HG03442 (cell line): ENCODE measurements around the gene ITGAE.
A peak's percentile ranks its signal among the peaks of the same experiment; 100 is the strongest.
"Not testable (repeated sequence)": the region's sequence is repeated elsewhere in the genome, so short reads cannot be mapped to it uniquely, and the experiment has no call there.

Source experiments
- ATAC-seq: cut with Tn5 transposase; IDR thresholded peaks from one replicate; pipeline ENCODE4 v1.9.1; 2021; ENCODE audit warnings: mild to moderate bottlenecking, moderate library complexity; ENCODE audit not compliant: unreplicated experiment

ITGAE gene, protein sequence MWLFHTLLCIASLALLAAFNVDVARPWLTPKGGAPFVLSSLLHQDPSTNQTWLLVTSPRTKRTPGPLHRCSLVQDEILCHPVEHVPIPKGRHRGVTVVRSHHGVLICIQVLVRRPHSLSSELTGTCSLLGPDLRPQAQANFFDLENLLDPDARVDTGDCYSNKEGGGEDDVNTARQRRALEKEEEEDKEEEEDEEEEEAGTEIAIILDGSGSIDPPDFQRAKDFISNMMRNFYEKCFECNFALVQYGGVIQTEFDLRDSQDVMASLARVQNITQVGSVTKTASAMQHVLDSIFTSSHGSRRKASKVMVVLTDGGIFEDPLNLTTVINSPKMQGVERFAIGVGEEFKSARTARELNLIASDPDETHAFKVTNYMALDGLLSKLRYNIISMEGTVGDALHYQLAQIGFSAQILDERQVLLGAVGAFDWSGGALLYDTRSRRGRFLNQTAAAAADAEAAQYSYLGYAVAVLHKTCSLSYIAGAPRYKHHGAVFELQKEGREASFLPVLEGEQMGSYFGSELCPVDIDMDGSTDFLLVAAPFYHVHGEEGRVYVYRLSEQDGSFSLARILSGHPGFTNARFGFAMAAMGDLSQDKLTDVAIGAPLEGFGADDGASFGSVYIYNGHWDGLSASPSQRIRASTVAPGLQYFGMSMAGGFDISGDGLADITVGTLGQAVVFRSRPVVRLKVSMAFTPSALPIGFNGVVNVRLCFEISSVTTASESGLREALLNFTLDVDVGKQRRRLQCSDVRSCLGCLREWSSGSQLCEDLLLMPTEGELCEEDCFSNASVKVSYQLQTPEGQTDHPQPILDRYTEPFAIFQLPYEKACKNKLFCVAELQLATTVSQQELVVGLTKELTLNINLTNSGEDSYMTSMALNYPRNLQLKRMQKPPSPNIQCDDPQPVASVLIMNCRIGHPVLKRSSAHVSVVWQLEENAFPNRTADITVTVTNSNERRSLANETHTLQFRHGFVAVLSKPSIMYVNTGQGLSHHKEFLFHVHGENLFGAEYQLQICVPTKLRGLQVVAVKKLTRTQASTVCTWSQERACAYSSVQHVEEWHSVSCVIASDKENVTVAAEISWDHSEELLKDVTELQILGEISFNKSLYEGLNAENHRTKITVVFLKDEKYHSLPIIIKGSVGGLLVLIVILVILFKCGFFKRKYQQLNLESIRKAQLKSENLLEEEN

DNA sequence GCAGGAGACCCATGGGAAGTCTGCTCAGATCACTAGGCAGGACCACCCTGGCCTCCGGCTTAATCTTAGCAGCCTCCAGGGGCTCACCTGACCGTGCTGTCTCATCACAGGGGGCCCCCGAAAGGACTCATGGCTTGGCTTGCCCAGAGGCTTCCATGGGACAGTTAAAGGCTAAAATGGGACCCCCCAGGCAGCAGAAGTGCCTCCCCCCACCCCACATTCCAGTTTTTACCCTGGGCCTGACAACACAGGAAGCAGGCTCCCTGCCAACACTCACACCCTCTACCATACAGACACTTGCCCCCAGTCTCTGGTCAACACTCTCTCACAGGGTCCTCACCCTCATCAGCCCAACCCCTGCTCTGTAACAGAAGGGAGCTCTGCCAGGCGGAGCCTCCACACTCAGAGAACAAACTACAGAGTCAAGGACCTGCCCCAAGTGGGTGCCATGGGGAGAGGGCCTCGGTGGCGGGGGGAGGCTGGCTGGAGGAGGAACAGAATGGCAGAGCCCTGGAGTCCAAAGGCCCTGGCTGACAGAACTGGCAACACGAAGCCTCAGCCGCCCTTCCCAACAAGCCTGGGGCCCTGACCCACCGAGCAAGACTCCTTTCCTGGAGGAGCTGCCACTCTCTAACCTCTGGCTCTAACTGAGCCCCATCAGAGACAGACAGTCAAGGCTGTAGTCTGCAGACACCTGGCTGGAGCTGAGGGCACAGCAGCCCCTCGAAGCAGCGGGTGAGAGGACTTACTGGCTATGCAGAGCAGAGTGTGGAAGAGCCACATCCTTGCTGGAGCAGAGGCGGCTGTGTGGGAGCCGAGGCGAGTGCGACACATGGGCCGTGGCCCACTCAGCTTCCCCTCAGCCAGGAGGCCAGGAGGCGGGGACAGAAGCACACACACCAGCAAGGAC is at the start of gene ITGAE:
TSS of gene ITGAE (minus strand) at position 827 of the 910 bp plus-strand sequence. CDS start at position 783, 44 bp downstream.
- ATAC-seq, result no peak

DNA sequence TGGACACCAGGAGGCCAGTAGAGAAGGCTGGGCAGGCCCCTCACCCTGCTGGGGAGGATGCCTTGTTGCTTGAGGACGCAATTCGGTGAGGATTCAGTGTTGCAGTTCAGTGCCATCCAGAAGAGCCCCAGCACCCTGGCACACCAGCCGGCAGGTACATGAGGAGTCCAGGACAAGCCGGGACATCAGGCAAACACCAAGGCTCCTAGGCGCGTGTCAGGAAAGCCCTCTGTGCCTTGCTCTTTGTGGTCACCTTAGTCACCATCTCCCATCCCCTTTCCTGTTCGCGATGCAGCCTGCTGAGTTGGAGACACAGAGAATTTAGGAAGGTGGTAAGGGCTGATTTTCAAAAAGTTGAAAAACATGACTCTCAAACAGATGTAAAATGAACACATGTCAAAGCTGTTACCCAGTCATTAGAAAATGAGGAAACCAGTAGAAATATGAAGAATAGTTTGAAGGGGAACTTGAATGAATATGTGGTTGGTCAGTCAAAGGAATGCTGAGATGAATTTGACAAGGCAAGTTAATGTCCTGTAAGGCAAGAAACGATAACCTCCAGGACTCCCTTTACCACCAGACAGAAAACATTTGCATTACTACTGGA is 47.3 kb upstream of the ITGAE start:
- no peak for ATAC-seq

DNA sequence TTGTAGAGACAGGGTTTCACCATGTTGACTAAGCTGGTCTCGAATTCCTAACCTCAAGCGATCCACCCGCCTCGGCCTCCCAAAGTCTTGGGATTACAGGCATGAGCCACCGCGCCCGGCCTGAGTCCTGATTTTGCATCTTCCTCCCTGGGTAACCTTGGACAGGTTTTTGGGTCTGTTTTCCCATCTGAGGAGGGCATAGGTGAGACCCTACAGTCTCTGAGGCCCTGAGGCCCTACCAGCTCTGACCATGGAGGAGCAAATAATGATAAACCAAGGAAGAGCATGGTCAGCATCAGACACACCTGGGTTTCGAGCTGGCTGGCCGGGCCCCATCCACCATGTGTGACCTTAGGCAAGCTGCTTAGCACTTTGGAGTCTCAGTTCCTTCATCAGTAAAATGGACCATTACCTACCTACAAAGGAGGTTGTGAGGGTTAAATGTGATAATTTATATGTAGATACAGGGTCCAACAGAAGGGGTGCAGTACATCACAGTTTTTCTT is 46.2 kb upstream of the ITGAE start:
- ATAC-seq, result no peak

DNA sequence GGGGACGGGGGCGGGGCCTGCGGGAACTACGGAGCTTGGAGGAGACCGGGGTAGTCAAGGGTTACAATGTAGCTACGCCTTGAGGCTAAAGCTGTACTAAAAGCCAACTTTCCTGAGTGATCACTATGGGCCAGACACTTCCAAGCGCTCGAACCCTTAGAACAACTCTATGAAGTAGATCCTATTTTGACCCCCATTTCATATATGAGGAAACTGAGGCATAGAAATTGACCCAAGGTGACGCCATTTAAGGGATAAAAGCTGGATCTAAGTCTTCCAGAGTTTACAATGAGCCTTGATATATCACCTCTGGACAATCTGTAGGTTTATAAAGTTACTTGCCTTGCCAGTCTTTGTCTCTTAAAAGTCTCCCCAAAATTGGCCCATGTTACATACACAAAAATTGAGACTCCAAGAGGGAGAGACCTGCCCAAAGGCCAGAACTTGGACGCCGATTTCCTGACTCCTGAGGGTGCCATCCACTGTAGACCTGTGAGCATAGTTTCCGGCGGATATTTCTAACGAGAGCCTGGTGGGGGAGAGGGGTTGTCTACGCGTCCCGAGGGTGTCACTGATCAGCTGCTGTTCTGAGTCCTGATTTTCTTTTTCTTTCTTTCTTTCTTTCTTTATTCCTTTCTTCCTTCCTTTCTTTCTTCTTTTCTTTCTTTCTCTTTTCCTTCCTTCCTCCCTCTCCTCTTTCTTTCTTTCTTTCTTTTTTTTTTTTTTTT is 45.6 kb upstream of the ITGAE start:
- ATAC-seq, result no peak

DNA sequence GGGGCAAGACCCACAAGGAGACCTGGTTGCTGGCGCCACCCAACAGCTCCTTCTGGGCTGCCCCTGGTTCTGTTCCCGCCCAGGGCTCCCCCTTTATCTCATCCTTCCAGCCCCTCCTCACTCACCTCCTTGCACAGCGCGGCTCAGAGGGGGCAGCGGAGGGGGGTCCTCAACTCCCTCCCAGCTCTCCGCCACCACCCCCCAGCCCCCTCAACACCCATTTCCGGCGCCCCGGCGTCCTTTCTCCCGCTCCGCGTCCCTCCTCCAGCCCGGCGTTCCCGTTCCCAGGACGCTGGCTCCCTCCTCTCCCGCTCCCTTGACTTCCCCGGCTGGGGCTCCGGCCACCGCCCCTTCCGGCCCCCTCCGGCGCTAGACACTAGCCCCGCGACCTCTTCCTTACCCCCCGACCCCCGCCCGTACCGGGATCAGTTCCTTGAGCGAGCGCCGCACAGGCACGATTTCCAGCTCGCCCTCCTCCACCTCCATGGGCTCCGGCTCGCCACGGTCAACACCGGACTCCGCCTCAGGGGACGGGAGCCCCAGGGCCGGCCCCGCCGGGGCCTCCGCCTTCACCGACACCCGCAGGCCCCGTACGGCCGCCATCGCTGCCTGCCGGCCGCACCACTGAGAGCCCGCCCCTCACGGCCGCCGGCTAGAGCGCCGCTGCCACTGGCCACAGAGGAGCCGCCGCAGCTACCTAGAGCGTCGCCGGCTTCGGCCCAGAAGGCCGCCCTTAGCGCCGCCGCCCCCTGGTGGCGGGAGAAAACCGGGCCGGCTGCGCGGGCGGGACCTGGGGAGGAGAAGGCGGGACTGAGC is 44.8 kb upstream of the ITGAE start, which contains the start of gene NCBP3:
TSS of gene NCBP3 (minus strand) at position 626 of the 816 bp plus-strand sequence. CDS start at position 603, 23 bp downstream.
- peak; percentile 92 for ATAC-seq

DNA sequence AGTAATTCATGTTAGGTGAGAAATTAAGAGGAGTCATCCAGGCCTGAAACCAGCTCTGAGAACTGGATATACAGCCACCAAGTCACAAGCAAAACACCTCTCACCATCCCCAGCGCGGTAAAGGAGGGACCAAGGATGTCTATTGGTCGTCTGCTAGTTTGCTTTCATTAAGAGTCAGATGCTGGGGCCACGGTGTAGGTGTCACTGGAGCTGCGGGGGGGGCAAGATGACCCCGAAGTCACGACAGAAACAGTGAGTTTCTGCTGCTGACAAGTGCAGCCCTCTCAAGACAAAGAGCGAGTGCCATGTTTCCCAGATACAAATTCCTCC is 44.3 kb upstream of the ITGAE start:
- ATAC-seq, result peak; percentile 12

DNA sequence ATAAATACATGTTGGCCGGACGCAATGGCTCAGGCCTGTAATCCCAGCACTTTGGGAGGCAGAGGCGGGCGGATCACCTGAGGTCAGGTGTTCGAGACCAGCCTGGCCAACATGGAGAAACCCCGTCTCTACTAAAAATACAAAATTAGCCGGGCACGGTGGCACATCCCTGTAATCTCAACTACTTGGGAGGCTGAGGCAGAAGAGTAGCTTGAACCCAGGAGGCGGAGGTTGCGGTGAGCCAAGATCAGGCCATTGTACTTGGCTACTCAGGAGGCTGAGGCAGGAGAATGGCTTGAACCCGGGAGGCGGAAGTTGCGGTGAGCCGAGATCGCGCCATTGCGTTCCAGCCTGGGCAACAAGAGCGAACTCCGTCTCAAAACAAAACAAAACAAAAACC is 43.6 kb upstream of the ITGAE start:
- ATAC-seq, result not testable (repeated sequence)

DNA sequence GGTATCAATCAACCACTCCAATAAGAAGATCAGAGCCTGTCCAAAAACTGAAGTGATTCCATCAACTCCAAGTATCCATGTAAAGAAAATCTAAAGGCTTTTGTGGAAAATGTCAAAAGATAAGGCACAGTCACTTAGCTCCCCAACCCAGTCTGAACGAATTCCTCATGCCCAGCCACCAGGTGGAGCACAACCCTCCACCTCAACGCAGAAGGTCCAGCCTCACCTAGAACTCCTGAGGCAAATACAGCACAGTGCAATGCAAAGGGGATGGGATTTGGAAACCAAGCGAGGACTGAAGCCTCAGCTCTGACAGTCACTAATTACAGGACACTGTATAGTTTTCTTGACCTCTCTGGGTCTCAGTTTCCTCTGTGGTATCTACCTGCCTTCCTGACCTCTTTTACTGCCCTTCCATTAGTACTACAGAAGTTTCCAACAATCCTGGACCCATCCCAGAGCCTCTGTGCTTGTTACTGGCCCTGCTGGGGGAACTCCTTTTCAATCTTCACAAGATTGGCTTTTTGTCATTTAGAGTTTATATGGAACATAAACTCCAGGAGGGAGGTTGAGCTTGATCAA is 43.0 kb upstream of the ITGAE start:
- ATAC-seq, result no peak

DNA sequence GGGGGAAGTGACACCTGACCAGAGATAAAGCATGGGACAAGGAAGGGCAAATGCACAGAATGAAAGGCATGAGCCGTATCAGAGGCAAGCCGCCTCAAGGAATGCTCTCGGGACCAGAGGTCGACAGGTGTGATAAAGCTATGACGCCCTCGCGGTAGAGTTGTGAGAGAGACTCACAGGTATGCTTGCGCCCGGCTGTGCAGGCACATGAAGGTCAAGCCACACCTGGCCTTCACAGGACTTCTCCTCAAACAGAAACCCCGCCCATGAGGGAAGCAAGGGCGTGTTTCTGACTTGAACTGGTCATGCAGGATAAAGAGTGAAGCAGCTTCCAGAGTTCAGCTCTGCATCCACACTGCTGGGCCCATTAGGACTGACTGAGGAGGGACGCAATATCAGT is 37.2 kb upstream of the ITGAE start:
- ATAC-seq, result no peak

DNA sequence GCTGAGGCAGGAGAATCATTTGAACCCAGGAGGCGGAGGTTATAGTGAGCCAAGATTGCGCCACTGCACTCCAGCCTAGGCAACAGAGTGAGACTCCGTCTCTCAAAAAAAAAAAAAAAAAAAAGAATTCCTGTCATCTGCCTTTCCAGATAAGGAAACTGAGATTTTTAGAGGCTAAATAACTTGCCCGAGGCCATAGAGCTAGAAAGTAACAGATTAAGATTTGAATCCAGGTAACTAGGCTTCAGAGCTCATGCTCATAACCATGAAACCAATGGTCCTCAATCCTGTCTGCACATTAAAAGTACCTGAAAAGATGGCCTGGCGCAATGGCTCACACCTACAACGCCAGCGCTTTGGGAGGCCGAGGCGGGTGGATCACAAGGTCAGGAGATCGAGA is 35.6 kb upstream of the ITGAE start:
- ATAC-seq, result no peak

DNA sequence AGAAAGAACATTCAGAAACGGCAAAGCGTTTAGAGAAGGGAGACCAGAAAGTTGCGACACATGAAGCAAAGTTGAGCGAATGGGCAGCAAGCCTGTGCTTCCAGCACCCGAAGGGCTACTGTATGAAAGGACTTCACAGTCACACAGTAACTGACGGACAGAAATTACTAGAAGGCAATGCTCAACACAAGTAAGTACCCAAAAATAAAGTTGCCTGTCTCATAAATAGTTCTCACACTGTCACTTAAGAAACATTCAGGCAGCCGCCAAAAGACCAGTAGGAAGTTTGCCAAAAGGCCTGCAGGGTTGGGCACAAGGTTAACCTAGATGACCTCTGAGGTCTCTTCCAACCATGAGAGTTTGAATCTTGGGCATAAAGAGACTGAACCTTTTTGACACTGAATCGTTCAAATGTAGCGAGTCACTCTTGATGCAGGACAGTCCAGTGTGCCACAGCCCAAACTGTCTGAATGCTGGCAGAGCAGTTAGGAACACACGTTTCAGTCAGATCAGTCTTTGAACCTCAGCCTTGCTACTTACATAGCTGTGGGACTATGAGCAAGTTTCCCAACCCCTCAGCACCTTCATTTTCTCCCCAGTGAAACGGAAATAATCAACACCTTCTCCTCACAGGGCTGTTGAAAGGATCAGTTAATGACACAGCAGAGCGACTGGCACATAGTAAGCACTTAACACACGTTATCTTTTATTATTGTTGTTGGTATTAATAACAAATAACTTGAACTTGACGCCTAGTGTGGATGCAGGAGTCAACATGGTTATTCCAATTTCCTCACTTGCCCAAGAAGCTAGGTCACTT is 34.6 kb upstream of the ITGAE start:
- ATAC-seq, result no peak

DNA sequence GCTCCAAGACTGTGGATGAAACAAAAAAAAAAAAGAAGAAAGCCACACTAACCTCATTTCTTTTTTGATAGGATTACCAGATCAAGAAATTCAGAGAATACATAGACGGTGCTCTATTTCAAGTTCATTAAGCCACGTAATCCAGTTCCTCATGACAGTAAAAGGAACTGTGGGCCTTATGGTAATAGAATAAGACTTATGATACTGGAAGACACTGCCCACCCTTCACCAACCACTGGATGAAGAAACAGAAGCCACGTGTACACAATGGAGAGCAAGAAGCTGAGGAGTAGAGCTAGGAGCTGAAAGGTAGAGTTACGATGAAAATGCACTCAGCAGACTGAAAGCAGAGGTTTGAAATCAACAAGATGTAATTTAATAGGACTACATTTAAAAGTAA is 33.8 kb upstream of the ITGAE start:
- ATAC-seq, result no peak

DNA sequence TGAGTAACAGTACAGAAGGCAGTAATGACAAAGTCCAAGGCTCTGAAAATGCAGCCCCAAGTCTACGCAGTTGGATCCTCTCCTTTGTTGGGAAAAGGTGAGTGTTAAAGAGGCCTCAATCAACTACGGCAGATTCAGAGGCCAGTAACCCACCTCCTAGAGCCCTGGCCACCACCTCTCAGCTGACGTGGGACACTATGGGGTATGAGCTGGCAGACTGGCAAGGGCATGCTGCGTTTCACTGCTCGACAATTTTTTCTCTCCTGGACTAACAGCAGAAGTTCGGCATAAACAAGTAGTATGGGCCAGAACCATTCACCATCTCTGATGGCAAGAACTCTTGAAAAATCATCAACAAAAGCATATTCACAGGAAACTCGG is 27.9 kb upstream of the ITGAE start:
- ATAC-seq, result no peak

DNA sequence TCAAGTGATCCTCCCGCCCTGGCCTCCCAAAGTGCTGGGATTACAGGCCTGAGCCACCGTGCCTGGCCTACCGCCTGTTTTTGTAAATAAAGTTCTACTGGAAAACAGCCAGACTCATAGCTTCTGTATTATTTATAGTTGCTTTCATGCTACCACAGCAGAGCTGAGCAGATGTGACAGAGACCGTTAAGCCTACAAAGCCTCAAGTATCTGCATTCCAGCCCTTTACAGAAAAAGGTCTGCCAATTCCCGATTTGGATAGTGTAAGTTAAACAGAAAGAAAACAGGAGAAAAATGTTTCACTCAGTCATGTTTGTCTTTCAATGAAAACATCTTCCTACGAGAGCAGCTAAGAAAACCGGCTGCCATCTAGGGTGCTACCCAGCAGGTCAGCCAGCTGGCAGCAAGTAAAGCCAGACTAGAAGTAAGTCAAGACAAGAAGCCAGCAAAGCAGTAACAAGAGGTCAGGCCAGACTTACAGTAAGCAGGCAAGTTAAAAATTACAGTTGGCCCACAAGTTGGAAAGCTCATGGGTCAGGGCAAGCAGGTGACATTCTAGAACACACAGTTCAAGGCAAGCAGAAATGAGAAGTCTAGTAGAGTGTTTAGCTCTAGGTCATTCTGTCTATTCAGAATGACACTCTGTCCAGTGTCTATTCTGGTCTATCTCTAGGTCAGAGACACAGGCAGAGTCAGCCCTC is 27.3 kb upstream of the ITGAE start:
- no peak for ATAC-seq

DNA sequence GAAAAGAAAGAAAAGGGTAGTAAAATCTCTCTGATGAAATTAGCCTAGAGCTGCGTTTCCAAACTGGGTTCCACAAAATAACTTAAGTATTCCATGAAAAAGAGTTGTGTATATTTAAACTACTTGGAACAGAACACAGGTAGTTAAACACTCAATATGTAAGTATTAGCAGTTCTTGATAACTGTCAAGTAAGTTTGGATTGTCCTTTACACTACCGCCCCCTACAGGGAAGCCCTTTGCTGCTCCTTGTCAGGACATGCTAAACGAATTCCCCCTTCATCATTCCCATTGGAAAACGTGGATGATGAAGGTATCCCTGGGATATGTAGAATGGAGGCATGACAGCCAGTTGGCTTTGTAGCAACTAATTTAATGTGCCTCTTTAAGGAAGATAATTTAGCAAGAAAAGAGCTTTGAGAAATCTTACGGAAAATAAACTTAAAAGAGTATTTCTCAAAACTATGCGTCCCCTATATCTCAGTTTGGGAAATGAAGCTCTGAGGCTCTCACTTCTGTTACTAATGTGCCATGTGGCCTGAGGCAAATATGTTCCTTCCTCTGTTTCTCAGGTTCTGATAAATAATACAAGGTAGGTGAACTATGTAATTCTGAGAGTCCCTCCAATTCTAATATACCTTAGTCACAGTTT is 26.3 kb upstream of the ITGAE start:
- no peak for ATAC-seq

DNA sequence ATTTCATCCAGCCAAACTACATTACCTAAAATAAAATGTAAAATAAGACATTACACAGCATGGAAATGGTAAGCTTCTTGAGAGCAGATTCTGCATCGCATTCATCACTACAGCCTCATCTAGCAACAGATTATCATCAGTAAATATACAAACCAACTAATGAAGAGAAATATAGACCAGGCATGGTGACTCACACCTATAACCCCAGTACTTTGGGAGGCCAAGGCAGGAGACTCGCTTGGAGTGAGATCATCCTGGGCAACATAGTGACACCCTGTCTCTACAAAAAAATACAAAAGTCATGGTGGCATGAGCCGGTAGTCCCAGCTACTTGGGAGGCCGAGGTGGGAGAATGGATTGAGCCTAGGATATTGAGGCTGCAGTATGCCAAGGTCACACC is 25.2 kb upstream of the ITGAE start:
- ATAC-seq, result no peak
